Fibroblast of pulmonary artery (primary cell): ENCODE data around the gene ZNF423.

Source experiments
- DNase-seq: peaks from one replicate; pipeline ENCODE4 v3.0.0-alpha.2; 2010; ENCODE audit warnings: low read depth
- H3K4me3 ChIP-seq: replicated peaks from 2 replicates; pipeline ENCODE4 v1.5.1; 2011; ENCODE audit warnings: low read depth, mild to moderate bottlenecking, control low read depth, low read length, moderate library complexity
- CTCF ChIP-seq: IDR thresholded peaks from 2 replicates; pipeline ENCODE4 v1.5.1; 2011; ENCODE audit warnings: mild to moderate bottlenecking, control low read depth, low read length, inconsistent platforms; ENCODE audit errors: missing control alignments

ZNF423 gene

GRCh38 chr16:49540836-49541235 is 315.1 kb downstream of the ZNF423 start:
- DNase-seq = no peak
- no peak for TF ChIP-seq CTCF
- no peak overlapping the region for H3K4me3 ChIP-seq

- no peak for DNase-seq
- H3K4me3 ChIP-seq = no peak overlapping the region
- no peak for TF ChIP-seq CTCF
Measured at GRCh38 chr16:49539758-49540157, 316.2 kb downstream of the ZNF423 start.

- no peak for DNase-seq
- TF ChIP-seq CTCF = no peak
- no peak overlapping the region for H3K4me3 ChIP-seq
Measured at GRCh38 chr16:49537924-49538459, 317.9 kb downstream of the ZNF423 start.

- DNase-seq = no peak
- no peak for TF ChIP-seq CTCF
- no peak overlapping the region for H3K4me3 ChIP-seq
Measured at GRCh38 chr16:49534901-49535610, 320.9 kb downstream of the ZNF423 start.

GRCh38 chr16:49533422-49533821 is 322.5 kb downstream of the ZNF423 start:
- DNase-seq = no peak
- TF ChIP-seq CTCF = no peak

GRCh38 chr16:49532873-49533272 is 323.0 kb downstream of the ZNF423 start:
- TF ChIP-seq CTCF = no peak
- no peak for DNase-seq
- H3K4me3 ChIP-seq = no peak overlapping the region

More at GRCh38 chr16:49533422-49533821, 322.5 kb downstream of the ZNF423 start:
- no peak overlapping the region for H3K4me3 ChIP-seq
